Karpas-422 (cell line): ENCODE data around the gene CACNA1C. TPM values are rescaled to one million over a fixed set of nuclear protein-coding genes. Genes with fewer than 3 reads are reported as not detected.
"Not testable (repeated sequence)": the region's sequence is repeated elsewhere in the genome, so short reads cannot be mapped to it uniquely, and the experiment has no call there.

Experiments used
- DNase-seq: peaks from one replicate; pipeline ENCODE4 v3.0.0-alpha.2; 2015
- H2AFZ ChIP-seq: fragments of 200-600 bp; sonication (generic); 2 replicates; pipeline ENCODE4 v1.6.1; 2014; ENCODE audit warnings: antibody characterized with exemption, low read length, mixed read lengths
- H3K27ac ChIP-seq: fragments of 200-600 bp; sonication (generic); 2 replicates; pipeline ENCODE4 v1.5.1; 2014; ENCODE audit warnings: mild to moderate bottlenecking, low read length, moderate library complexity
- H3K27me3 ChIP-seq: fragments of 200-600 bp; sonication (generic); 2 replicates; pipeline ENCODE4 v1.6.1; 2014; ENCODE audit warnings: low read length, mixed read lengths
- H3K36me3 ChIP-seq: fragments of 200-600 bp; sonication (generic); 2 replicates; pipeline ENCODE4 v1.6.1; 2014; ENCODE audit warnings: low read length, mixed read lengths; ENCODE audit not compliant: insufficient read depth
- H3K4me1 ChIP-seq: fragments of 200-600 bp; sonication (generic); 2 replicates; pipeline ENCODE4 v1.6.1; 2014; ENCODE audit warnings: mild to moderate bottlenecking, low read length, mixed read lengths
- H3K4me2 ChIP-seq: fragments of 200-600 bp; sonication (generic); 2 replicates; pipeline ENCODE4 v1.6.1; 2014; ENCODE audit warnings: low read length, low read depth, mild to moderate bottlenecking; ENCODE audit not compliant: poor library complexity, severe bottlenecking
- H3K4me3 ChIP-seq: fragments of 200-600 bp; sonication (generic); 2 replicates; pipeline ENCODE4 v1.5.1; 2014; ENCODE audit warnings: mild to moderate bottlenecking, antibody characterized with exemption, low read length, mixed read lengths
- H3K79me2 ChIP-seq: fragments of 200-600 bp; sonication (generic); 2 replicates; pipeline ENCODE4 v1.6.1; 2014; ENCODE audit warnings: mild to moderate bottlenecking, low read length, mixed read lengths
- H3K9ac ChIP-seq: fragments of 200-600 bp; sonication (generic); 2 replicates; pipeline ENCODE4 v1.6.0; 2014; ENCODE audit warnings: low read length
- H3K9me2 ChIP-seq: fragments of 200-600 bp; sonication (generic), shearing (Covaris generic); replicated peaks from 2 replicates; pipeline ENCODE4 v1.6.0; 2014; ENCODE audit warnings: mild to moderate bottlenecking, low read length, moderate library complexity; ENCODE audit not compliant: insufficient read depth
- H3K9me3 ChIP-seq: fragments of 300-700, 200-600 bp; sonication (generic); 2 replicates; pipeline ENCODE4 v1.6.1; 2014; ENCODE audit warnings: low read length, mixed read lengths
- H4K20me1 ChIP-seq: fragments of 200-600 bp; sonication (generic); 2 replicates; pipeline ENCODE4 v1.6.1; 2014; ENCODE audit warnings: mild to moderate bottlenecking, antibody characterized with exemption, low read length, low read depth; ENCODE audit not compliant: insufficient read depth
- total RNA-seq: library from RNA; depleted of rRNA; stranded (reverse); fragments of >200 nt; shearing (Covaris generic); gene quantifications from 2 replicates; pipeline ENCODE4 v1.2.3, GENCODE V29; 2014; ENCODE audit warnings: low replicate concordance

CACNA1C gene
- total RNA-seq, 1 experiment from 2014 or later, result 0.11 TPM

DNA sequence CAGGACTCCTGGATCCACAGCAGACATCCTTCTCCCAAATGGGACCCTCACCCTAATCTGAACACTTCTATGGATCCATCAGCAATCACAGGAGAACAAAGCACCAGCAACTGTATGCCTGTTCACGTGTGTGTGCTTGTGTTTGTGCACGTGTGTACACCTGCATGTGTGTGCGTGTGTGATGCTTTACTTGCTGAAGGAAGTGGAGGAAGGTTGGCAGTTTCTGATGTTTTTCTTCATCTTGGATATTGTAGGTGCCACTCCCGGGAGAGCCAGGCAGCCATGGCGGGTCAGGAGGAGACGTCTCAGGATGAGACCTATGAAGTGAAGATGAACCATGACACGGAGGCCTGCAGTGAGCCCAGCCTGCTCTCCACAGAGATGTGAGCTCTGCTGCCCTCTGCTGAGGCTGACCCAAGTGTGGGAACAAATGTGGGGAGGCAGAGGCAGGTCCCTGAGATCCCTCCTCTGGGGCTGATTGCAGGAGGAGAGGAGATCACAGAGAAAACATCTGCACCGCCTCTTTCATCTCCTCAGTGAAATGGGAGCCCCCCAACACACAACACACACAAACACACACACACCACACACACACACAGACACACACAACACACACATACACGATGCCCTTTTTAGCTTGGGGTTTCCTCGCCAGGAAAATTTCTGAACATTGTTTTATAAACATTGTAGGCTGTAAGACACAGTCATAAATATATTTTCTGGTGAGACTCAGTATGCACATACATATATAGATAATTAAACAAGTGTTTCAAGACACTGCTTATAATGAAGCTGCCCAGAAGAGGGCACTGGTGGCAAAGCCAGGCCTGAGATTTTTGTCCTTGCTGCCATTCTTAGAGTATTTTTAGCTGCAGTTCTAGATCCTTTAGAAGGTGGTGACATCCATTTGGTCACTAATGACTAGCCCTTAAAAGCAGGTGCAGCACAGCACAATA, 629.8 kb downstream of the CACNA1C start:
- Histone ChIP-seq H3K36me3 (no peaks in the 10 kb centered on the region), H2AFZ (no peak overlapping the region), H3K4me3 (no peak overlapping the region), H3K9me2 (no peaks in the 10 kb centered on the region), H3K9ac (no peak overlapping the region), H3K4me1 (peaks cover 7% of the 10 kb centered on the region), H3K27me3 (no peaks in the 10 kb centered on the region), H3K27ac (no peak overlapping the region), H4K20me1 (no peaks in the 10 kb centered on the region), H3K79me2 (no peaks in the 10 kb centered on the region), H3K9me3 (no peaks in the 10 kb centered on the region), H3K4me2 (no peak overlapping the region)
- peak; percentile 74 for DNase-seq

DNA sequence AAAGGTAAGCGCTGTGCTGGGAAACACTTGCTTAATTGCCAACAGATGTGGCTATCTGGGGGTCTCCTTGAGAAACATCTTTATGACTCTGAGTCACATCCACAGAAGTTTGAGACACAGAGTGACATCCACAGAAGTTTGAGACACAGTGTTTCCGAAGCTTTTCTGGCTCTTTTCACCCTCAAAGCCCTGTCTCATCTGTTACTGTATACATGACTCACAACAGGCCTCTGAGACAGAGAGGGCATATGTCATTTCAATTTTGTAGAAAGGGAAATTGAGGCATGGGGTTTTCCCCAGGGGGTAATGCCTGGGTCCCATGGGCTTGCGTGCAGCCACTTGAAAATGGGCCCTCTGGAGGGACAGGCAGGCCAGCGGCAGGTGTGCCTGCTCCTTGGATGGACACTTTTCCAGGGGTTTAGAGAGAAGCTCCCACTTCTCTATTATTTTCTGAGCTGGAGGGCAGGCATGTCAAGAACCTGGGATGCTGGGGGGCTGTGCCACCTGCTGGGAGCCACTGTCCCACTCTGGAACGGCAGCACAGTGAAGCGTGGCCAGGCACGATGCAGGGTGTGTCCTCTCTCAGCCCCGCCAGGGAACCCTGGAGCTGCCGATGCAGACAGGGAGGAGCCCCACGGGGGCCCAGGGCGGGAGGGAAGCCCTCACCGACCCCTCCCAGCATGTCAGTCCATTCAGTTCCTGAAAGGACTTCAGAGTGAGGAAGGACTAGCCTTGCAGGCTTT, 630.7 kb downstream of the CACNA1C start:
- no peak overlapping the region for H3K4me3 ChIP-seq
- H2AFZ ChIP-seq, result no peak overlapping the region
- H3K4me2 ChIP-seq, result no peak overlapping the region
- no peaks in the 10 kb centered on the region for H4K20me1 ChIP-seq
- no peaks in the 10 kb centered on the region for H3K9me3 ChIP-seq
- H3K27me3 ChIP-seq, result no peaks in the 10 kb centered on the region
- peaks cover 7% of the 10 kb centered on the region for H3K4me1 ChIP-seq
- no peak for DNase-seq
- H3K9ac ChIP-seq, result no peak overlapping the region
- H3K9me2 ChIP-seq, result no peaks in the 10 kb centered on the region
- no peak overlapping the region for H3K27ac ChIP-seq
- H3K79me2 ChIP-seq, result no peaks in the 10 kb centered on the region
- H3K36me3 ChIP-seq, result no peaks in the 10 kb centered on the region

GRCh38 chr12:2684026-2684325, 631.2 kb downstream of the CACNA1C start:
- not testable (repeated sequence) for H3K9me2 ChIP-seq, H3K79me2 ChIP-seq, H2AFZ ChIP-seq, H3K27me3 ChIP-seq, H3K27ac ChIP-seq, H3K4me3 ChIP-seq, DNase-seq, H3K36me3 ChIP-seq, H3K9ac ChIP-seq, H3K4me2 ChIP-seq, H3K9me3 ChIP-seq, H4K20me1 ChIP-seq
- H3K4me1 ChIP-seq, result peaks cover 12% of the 10 kb centered on the region

GRCh38 chr12:2685620-2686279, 633.0 kb downstream of the CACNA1C start:
- not testable (repeated sequence) for H3K27ac ChIP-seq, H3K9me2 ChIP-seq, H3K36me3 ChIP-seq, H3K4me2 ChIP-seq, H4K20me1 ChIP-seq, H3K27me3 ChIP-seq, H3K9ac ChIP-seq, H3K9me3 ChIP-seq, H3K79me2 ChIP-seq, DNase-seq, H3K4me3 ChIP-seq, H2AFZ ChIP-seq
- H3K4me1 ChIP-seq, result peaks cover 16% of the 10 kb centered on the region

GRCh38 chr12:2686280-2686646, 633.5 kb downstream of the CACNA1C start:
- no peak overlapping the region for H3K9ac ChIP-seq
- H4K20me1 ChIP-seq, result no peaks in the 10 kb centered on the region
- H3K4me2 ChIP-seq, result no peak overlapping the region
- H2AFZ ChIP-seq, result no peak overlapping the region
- no peak overlapping the region for H3K27ac ChIP-seq
- H3K4me3 ChIP-seq, result no peak overlapping the region
- H3K9me3 ChIP-seq, result no peaks in the 10 kb centered on the region
- no peaks in the 10 kb centered on the region for H3K27me3 ChIP-seq
- H3K4me1 ChIP-seq, result peaks cover 17% of the 10 kb centered on the region
- H3K9me2 ChIP-seq, result no peaks in the 10 kb centered on the region
- no peak for DNase-seq
- no peaks in the 10 kb centered on the region for H3K36me3 ChIP-seq
- no peaks in the 10 kb centered on the region for H3K79me2 ChIP-seq

GRCh38 chr12:2687058-2687457, 634.3 kb downstream of the CACNA1C start:
- H3K9me2 ChIP-seq, result no peaks in the 10 kb centered on the region
- no peaks in the 10 kb centered on the region for H4K20me1 ChIP-seq
- H3K79me2 ChIP-seq, result no peaks in the 10 kb centered on the region
- H3K4me1 ChIP-seq, result peaks cover 25% of the 10 kb centered on the region
- no peaks in the 10 kb centered on the region for H3K27me3 ChIP-seq
- H3K27ac ChIP-seq, result no peak overlapping the region
- no peak overlapping the region for H2AFZ ChIP-seq
- H3K9ac ChIP-seq, result no peak overlapping the region
- no peaks in the 10 kb centered on the region for H3K9me3 ChIP-seq
- no peak overlapping the region for H3K4me3 ChIP-seq
- H3K36me3 ChIP-seq, result no peaks in the 10 kb centered on the region
- DNase-seq, result no peak
- H3K4me2 ChIP-seq, result no peak overlapping the region

DNA sequence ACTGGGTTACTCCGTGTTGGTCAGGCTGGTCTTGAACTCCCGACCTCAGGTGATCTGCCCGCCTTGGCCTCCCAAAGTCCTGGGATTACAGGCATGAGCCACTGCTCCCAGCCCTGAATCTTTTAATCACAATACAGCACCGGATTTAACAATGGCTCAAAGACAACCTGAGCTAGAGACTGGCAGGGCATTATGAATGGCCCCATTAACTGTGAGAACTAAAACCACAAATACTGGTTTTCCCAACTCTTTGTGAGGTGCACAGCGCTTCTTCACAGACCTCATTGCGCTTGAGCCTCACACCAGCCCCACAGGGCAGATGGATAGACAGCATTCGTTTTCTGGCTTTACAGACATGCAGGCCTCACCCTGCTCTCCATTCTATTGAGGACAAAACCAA, 634.9 kb downstream of the CACNA1C start:
- Histone ChIP-seq H3K27me3 (no peaks in the 10 kb centered on the region), H3K36me3 (no peaks in the 10 kb centered on the region), H3K4me1 (peaks cover 32% of the 10 kb centered on the region), H3K9me3 (no peaks in the 10 kb centered on the region), H3K79me2 (no peaks in the 10 kb centered on the region), H3K4me2 (no peak overlapping the region), H4K20me1 (no peaks in the 10 kb centered on the region), H3K4me3 (no peak overlapping the region), H3K9me2 (no peaks in the 10 kb centered on the region), H3K9ac (no peak overlapping the region), H2AFZ (no peak overlapping the region), H3K27ac (no peak overlapping the region)
- no peak for DNase-seq

GRCh38 chr12:2688381-2688931, 635.7 kb downstream of the CACNA1C start:
- Histone ChIP-seq H3K4me2 (no peak overlapping the region), H2AFZ (no peak overlapping the region)
- no peak for DNase-seq

More at GRCh38 chr12:2688381-2688931, 635.7 kb downstream of the CACNA1C start:
- Histone ChIP-seq H3K9me2 (no peaks in the 10 kb centered on the region), H4K20me1 (no peaks in the 10 kb centered on the region), H3K79me2 (no peaks in the 10 kb centered on the region), H3K4me3 (no peak overlapping the region), H3K27me3 (no peaks in the 10 kb centered on the region), H3K9me3 (no peaks in the 10 kb centered on the region), H3K9ac (no peak overlapping the region), H3K4me1 (peaks cover 39% of the 10 kb centered on the region), H3K27ac (no peak overlapping the region), H3K36me3 (no peaks in the 10 kb centered on the region)
